Right cardiac atrium (tissue), 5 donors: ENCODE measurements around the gene B9D1. TPM values are rescaled to one million over a fixed set of nuclear protein-coding genes. Genes with fewer than 3 reads are reported as not detected.

Experiments used
- ATAC-seq, 2 donors: fragments of 200-7000 bp; cut with Tn5 transposase; one replicate each; pipeline versions ENCODE4 v1.8.0 to v1.9.1; 2020; ENCODE audit warnings: moderate library complexity in 2 of 2, mild to moderate bottlenecking in 1 of 2
- DNase-seq, 3 donors: peaks; one replicate each; pipeline ENCODE4 v3.0.0-alpha.2; 2020
- H3K27ac ChIP-seq: one replicate; pipeline ENCODE4 v1.5.1; 2013; ENCODE audit warnings: mild to moderate bottlenecking, low read length, control low read depth, moderate library complexity
- H3K27me3 ChIP-seq: one replicate; pipeline ENCODE4 v1.6.1; 2013; ENCODE audit not compliant: control insufficient read depth, insufficient read depth
- H3K4me1 ChIP-seq: one replicate; pipeline ENCODE4 v1.6.1; 2013; ENCODE audit warnings: low read length; ENCODE audit not compliant: control insufficient read depth, insufficient read depth
- H3K4me3 ChIP-seq: one replicate; pipeline ENCODE4 v1.5.1; 2013; ENCODE audit warnings: low read length, control low read depth
- H3K9me3 ChIP-seq: one replicate; pipeline ENCODE4 v1.6.1; 2013; ENCODE audit warnings: low read length; ENCODE audit not compliant: control insufficient read depth
- WGBS: extraction: QIAGEN DNeasy Blood & Tissue Kit; methylation state at CpG from one replicate; pipeline ENCODE4 v1.1.7; 2013; 5-methylcytosine and 5-hydroxymethylcytosine counted together
- intact Hi-C, 4 donors: fragments of 100-400 bp; cut with DNase I; formaldehyde crosslinking; loops; one replicate each; pipeline versions ENCODE4 v1.11.0 to v1.14.0; 2022 to 2023
- polyA plus RNA-seq: library from polyadenylated mRNA; stranded (reverse); fragments of 200-250 nt; gene quantifications from one replicate; pipeline ENCODE4 v1.2.3, GENCODE V29; 2013
- total RNA-seq, 4 donors: library from RNA; stranded (reverse); fragmentation: NEBNext Ultra II Directional; extraction: Animal tissue kit (Norgen Biotek cat#: 25700); gene quantifications; one replicate each; pipeline ENCODE4 v1.2.1, GENCODE V29; 2021
- donor health status: healthy with polysubstance abuse.
- donor health status: DM: no; HTN: yes; CAD: no.
- donor health status: DM: no; HTN: no; CAD: no.
- donor health status: DM: no; HTN: yes; CAD: no; lungs with severe emphysema.
- donor health status: DM: yes; HTN: yes; CAD: no.

Gene B9D1
- total and polyA plus RNA-seq, 5 donors = 9.8 to 20.9 (median 12.2) TPM

DNA sequence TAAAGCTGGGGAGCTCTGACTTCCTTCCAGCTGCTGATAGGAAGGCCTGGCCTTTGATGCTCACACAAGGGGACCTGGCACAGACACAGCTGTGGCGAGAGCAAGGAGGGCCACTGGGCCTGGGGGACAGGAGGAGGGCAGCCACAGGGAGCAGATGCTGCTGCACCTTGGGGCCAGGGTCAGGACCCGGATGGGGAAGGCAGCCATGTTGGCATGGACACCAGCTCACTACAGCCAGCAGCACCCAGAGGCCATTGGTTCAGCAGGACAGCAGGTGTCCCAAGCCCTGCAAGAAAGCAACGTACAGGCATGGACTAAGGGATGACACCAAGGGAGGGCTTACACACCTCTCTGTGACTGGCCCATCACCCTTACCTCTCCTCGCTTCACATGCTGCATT is 40.5 kb upstream of the B9D1 start:
- DNase-seq (no peak), ATAC-seq (no peak)
- no peaks in the 10 kb centered on the region for H3K27me3 ChIP-seq
- H3K4me1 ChIP-seq = peaks cover 2% of the 10 kb centered on the region
- no peak overlapping the region for H3K27ac ChIP-seq
- 95% methylated on average over 4 of the region's 4 CpGs for WGBS
- H3K4me3 ChIP-seq = no peak overlapping the region
- intact Hi-C loops = no loop called here
- H3K9me3 ChIP-seq = no peaks in the 10 kb centered on the region

GRCh38 chr17:19402171-19402570 is 39.6 kb upstream of the B9D1 start:
- WGBS = 87% methylated on average over 1 of the region's 1 CpG
- DNase-seq = no peak
- intact Hi-C loops = no loop called here
- Histone ChIP-seq H3K4me1 (peaks cover 2% of the 10 kb centered on the region), H3K4me3 (no peak overlapping the region), H3K9me3 (no peaks in the 10 kb centered on the region), H3K27ac (no peak overlapping the region), H3K27me3 (no peaks in the 10 kb centered on the region)
- ATAC-seq = no peak

DNA sequence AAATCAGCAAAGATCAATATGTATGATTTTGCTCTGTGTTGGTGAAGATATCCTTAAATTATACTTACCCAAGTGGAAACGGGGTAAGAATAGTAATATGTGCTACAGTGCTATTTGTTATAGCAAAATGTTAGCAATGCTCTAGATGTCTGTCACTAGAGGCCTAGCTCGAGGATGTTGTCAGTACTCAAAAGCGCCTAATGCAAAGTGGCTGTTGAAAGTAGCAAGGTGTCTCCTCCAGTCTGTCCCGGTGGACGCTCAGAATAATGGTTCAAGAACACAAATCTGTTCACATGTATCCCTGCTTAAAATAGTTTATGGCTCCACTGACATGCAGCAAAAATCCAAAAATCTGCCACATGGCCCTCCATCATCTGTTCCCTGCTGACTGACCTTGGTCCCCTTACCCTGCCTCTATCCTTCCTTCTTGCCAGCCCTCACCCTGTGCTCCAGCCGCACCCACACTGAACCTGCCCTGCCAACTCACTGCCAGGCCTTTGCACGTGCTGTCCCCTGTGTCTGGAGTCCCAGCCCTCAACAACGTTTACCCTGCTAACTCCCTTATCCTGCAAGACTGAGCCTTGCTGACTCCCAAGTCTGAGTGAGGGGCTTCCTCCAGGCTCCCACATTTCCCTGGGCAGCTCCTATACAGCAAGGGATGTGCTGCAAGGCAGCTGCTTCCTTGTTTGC is 38.9 kb upstream of the B9D1 start:
- 60% methylated on average over 8 of the region's 8 CpGs for WGBS
- no peaks in the 10 kb centered on the region for H3K27me3 ChIP-seq
- DNase-seq (peak in 1 of 3 donors; percentile 64), ATAC-seq (peak in 1 of 2 donors; percentile 54)
- H3K27ac ChIP-seq = no peak overlapping the region
- intact Hi-C loops = no loop called here
- H3K9me3 ChIP-seq = no peaks in the 10 kb centered on the region
- no peak overlapping the region for H3K4me3 ChIP-seq
- H3K4me1 ChIP-seq = peaks cover 2% of the 10 kb centered on the region

DNA sequence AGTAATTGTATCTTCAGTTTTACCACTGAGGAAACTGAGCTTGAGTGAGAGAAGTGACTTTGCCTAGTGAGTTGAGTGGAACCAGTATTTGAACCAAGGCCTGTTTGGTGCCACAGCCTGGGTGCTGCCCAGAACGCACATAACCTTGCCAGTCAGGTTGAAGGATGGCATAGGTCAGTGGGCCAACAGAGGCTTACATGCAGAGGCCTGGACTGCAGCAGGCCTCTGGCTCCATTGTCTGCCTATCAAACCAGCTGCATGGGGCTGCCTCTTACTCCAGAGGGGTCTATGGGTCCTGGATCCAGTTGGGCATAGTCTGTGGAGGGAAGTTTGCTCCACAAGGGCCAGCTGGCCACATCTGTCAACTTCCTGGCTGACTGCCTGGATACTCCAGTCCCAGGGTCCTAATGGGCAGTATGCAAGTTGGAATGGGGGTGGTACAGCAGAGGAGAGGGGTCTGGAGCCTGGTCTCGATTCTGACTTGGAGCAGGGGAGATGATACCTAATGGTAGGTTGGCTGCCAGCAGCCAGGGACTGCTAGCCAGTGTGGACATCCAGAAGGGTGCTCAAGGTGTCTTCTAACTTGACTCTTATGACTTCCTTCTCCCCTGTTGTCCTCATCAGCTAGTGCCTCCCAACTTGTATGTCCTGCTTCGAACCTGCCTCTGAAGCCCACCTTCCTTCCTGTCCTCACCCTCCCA is 37.4 kb upstream of the B9D1 start:
- no peak for ATAC-seq
- Histone ChIP-seq H3K27ac (no peak overlapping the region), H3K4me1 (peaks cover 2% of the 10 kb centered on the region), H3K4me3 (no peak overlapping the region), H3K9me3 (no peaks in the 10 kb centered on the region), H3K27me3 (no peaks in the 10 kb centered on the region)
- intact Hi-C loops = no loop called here
- 81% methylated on average over 3 of the region's 3 CpGs for WGBS
- DNase-seq = no peak

- peak overlapping the region; percentile 25 for H3K27ac ChIP-seq
These were observed 36.0 kb upstream of the B9D1 start for GRCh38 chr17:19398301-19399181.

GRCh38 chr17:19397556-19398041 is 35.1 kb upstream of the B9D1 start:
- WGBS = 64% methylated on average over 6 of the region's 6 CpGs
- Histone ChIP-seq H3K27ac (no peak overlapping the region), H3K9me3 (no peaks in the 10 kb centered on the region), H3K4me3 (no peak overlapping the region), H3K27me3 (no peaks in the 10 kb centered on the region), H3K4me1 (peaks cover 2% of the 10 kb centered on the region)
- DNase-seq (no peak), ATAC-seq (peak; percentile 26 to 45)
- intact Hi-C loops = no loop called here

More at GRCh38 chr17:19398301-19399181, 36.0 kb upstream of the B9D1 start:
- Histone ChIP-seq H3K4me1 (peaks cover 2% of the 10 kb centered on the region), H3K9me3 (no peaks in the 10 kb centered on the region), H3K27me3 (no peaks in the 10 kb centered on the region), H3K4me3 (no peak overlapping the region)
- ATAC-seq (peak; percentile 87 to 95), DNase-seq (peak; percentile 72 to 88 (median 80))
- WGBS = 48% methylated on average over 2 of the region's 2 CpGs
- intact Hi-C loops = no loop called here

- no peak overlapping the region for H3K27ac ChIP-seq
- peaks cover 8% of the 10 kb centered on the region for H3K4me1 ChIP-seq
- DNase-seq = no peak
- WGBS = 68% methylated on average over 7 of the region's 7 CpGs
- intact Hi-C loops = no loop called here
- no peak for ATAC-seq
- no peak overlapping the region for H3K4me3 ChIP-seq
- no peaks in the 10 kb centered on the region for H3K27me3 ChIP-seq
- no peaks in the 10 kb centered on the region for H3K9me3 ChIP-seq
These were observed 29.8 kb upstream of the B9D1 start for GRCh38 chr17:19392303-19392702.

DNA sequence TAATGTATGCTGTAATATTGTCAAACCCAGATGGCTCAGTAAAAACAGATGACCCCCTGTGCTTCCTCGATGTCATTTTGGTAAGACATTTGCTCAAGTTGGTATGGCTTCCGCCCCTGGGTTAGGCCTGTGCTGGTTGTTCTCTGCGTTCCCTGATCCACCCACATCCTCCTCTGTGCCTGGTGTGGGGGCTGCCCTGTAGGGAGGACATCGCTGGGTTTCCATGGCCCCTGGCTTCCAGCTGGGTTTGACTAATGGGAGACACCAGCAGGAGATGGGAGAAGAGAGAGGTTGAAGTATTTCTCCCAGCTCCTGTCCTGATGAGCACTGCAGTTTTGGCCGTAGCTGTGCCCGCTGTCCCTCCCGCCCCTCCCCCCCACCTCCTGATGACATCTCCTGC is 28.9 kb upstream of the B9D1 start:
- DNase-seq (no peak), ATAC-seq (no peak)
- peaks cover 12% of the 10 kb centered on the region for H3K4me1 ChIP-seq
- no peak overlapping the region for H3K27ac ChIP-seq
- H3K27me3 ChIP-seq = no peaks in the 10 kb centered on the region
- 84% methylated on average over 7 of the region's 7 CpGs for WGBS
- H3K9me3 ChIP-seq = no peaks in the 10 kb centered on the region
- H3K4me3 ChIP-seq = no peak overlapping the region
- intact Hi-C loops = no loop called here

DNA sequence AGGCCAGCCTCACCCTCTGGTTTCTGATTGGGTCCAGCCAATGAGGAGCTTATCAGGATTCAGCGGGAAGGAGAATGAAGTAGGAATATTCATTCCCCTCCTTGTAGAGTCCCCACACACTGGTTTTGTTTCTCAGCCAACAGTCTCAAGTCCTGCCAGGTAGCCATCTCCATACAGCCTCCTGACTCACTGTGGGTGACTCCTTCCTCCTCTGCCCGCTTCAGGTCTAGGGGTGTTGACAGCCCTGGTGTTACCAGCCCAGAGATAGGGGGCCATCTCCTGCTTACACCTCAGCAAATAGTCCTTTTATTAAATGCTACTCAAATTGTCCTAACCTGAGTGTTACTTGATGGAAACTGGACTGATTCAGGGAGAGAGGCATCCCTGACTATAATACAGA is 28.4 kb upstream of the B9D1 start:
- Histone ChIP-seq H3K4me1 (peaks cover 12% of the 10 kb centered on the region), H3K9me3 (no peaks in the 10 kb centered on the region), H3K27ac (no peak overlapping the region), H3K4me3 (no peak overlapping the region), H3K27me3 (no peaks in the 10 kb centered on the region)
- DNase-seq (no peak), ATAC-seq (no peak)
- intact Hi-C loops = no loop called here
- 79% methylated on average over 2 of the region's 2 CpGs for WGBS

- no peak overlapping the region for H3K4me3 ChIP-seq
- DNase-seq (peak in 2 of 3 donors; percentile 14 to 80), ATAC-seq (no peak)
- 58% methylated on average over 5 of the region's 5 CpGs for WGBS
- no peaks in the 10 kb centered on the region for H3K9me3 ChIP-seq
- peaks cover 18% of the 10 kb centered on the region for H3K4me1 ChIP-seq
- peak overlapping the region; percentile 3 for H3K27ac ChIP-seq
- H3K27me3 ChIP-seq = no peaks in the 10 kb centered on the region
- intact Hi-C loops = loop anchor here in 1 of 4 donors (10.0 kb wide), 1 partner anchor 64 kb away; no protein-coding TSS in a partner anchor
These were observed 26.6 kb upstream of the B9D1 start for GRCh38 chr17:19388791-19389785.
